Bronchial epithelial cell (primary cell): Measurements from ENCODE around the gene TMEM209. TPM values are rescaled to one million over a fixed set of nuclear protein-coding genes. Genes with fewer than 3 reads are reported as not detected.
"Not testable (repeated sequence)": the region's sequence is repeated elsewhere in the genome, so short reads cannot be mapped to it uniquely, and the experiment has no call there.

Source experiments
- DNase-seq: peaks from one replicate; pipeline ENCODE4 v3.0.0-alpha.2; 2010; ENCODE audit warnings: low read depth
- FAIRE-seq: peaks from 2 replicates; lab custom pipeline; 2011; peaks lifted over from hg19 to GRCh38; lab: Jason Lieb, UNC
- H3K27me3 ChIP-seq: 2 replicates; pipeline ENCODE4 v1.5.1; 2011; ENCODE audit warnings: low read length; ENCODE audit not compliant: control insufficient read depth, insufficient read depth
- H3K36me3 ChIP-seq: 2 replicates; pipeline ENCODE4 v1.5.1; 2011; ENCODE audit warnings: low read length; ENCODE audit not compliant: control insufficient read depth, insufficient read depth
- H3K4me3 ChIP-seq: 2 replicates; pipeline ENCODE4 v1.5.1; 2011; ENCODE audit warnings: mild to moderate bottlenecking, low read depth, low read length, control low read depth
- CTCF ChIP-seq: IDR thresholded peaks from 2 replicates; pipeline ENCODE4 v1.5.1; 2011; ENCODE audit warnings: mild to moderate bottlenecking, moderate library complexity, low read length, control low read depth, inconsistent platforms; ENCODE audit not compliant: insufficient read depth, severe bottlenecking
- total RNA-seq: library from RNA; depleted of rRNA; stranded (reverse); fragments of >200 nt; gene quantifications from 2 replicates; pipeline ENCODE4 v1.2.1, GENCODE V29; 2014

TMEM209 gene
- total RNA-seq, 1 donor from 2014 or later, result 7.4 TPM

- Histone ChIP-seq H3K4me3 (no peak overlapping the region), H3K27me3 (no peaks in the 10 kb centered on the region), H3K36me3 (peaks cover 4% of the 10 kb centered on the region)
- DNase-seq, result no peak
- no peak for FAIRE-seq
- TF ChIP-seq CTCF, result no peak
Measured at GRCh38 chr7:130197094-130197493, 8.1 kb downstream of the TMEM209 start.

- DNase-seq (no peak), FAIRE-seq (no peak)
- Histone ChIP-seq H3K27me3 (no peaks in the 10 kb centered on the region), H3K36me3 (peaks cover 2% of the 10 kb centered on the region), H3K4me3 (no peak overlapping the region)
- TF ChIP-seq CTCF, result no peak
Measured at GRCh38 chr7:130196476-130196875, 8.7 kb downstream of the TMEM209 start.

- TF ChIP-seq CTCF, result no peak
- DNase-seq (no peak), FAIRE-seq (no peak)
- H3K4me3 ChIP-seq, result no peak overlapping the region
- no peaks in the 10 kb centered on the region for H3K27me3 ChIP-seq
- peaks cover 2% of the 10 kb centered on the region for H3K36me3 ChIP-seq
Measured at GRCh38 chr7:130195396-130195795, 9.8 kb downstream of the TMEM209 start.

GRCh38 chr7:130191791-130192190 is 13.4 kb downstream of the TMEM209 start:
- DNase-seq (no peak), FAIRE-seq (no peak)
- Histone ChIP-seq H3K4me3 (no peak overlapping the region), H3K36me3 (peaks cover under 1% of the 10 kb centered on the region), H3K27me3 (no peaks in the 10 kb centered on the region)
- no peak for TF ChIP-seq CTCF

- H3K27me3 ChIP-seq, result no peaks in the 10 kb centered on the region
- no peak for TF ChIP-seq CTCF
- FAIRE-seq, result no peak
- H3K36me3 ChIP-seq, result no peaks in the 10 kb centered on the region
- no peak overlapping the region for H3K4me3 ChIP-seq
- DNase-seq, result no peak
Measured at GRCh38 chr7:130189343-130189742, 15.9 kb downstream of the TMEM209 start.

GRCh38 chr7:130187360-130187759 is 17.8 kb downstream of the TMEM209 start:
- TF ChIP-seq CTCF, result no peak
- no peaks in the 10 kb centered on the region for H3K36me3 ChIP-seq
- H3K27me3 ChIP-seq, result no peaks in the 10 kb centered on the region
- no peak overlapping the region for H3K4me3 ChIP-seq
- FAIRE-seq, result no peak
- DNase-seq, result no peak

- DNase-seq, FAIRE-seq, H3K4me3 ChIP-seq, H3K27me3 ChIP-seq, H3K36me3 ChIP-seq: not testable (repeated sequence)
Measured at GRCh38 chr7:130184349-130184748, 20.9 kb downstream of the TMEM209 start.
